Measurements from ENCODE around the gene CACNA1D.

DNA sequence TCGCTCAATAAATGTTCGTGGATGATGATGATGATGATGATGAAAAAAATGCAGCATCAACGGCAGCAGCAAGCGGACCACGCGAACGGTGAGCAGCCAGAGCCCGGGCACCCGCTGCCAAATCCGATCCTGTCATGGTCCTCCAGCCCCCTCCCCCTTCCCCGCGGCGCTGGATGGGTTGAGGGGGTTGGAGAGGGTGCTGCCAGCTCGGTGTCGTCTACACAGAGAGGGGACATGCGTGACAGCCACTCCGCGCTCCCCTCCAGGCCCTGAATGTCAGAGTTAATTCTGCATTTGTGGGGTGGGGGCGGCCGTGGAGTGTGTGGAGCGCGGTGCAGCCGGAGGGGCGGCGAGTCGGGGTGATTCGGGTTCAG lies 722 bp downstream of the CACNA1D start:
- TF ChIP-seq POLR2A (IDR thresholded peaks at IDR 0.05; ENCODE audit: low read depth, low read length), result no peak
- no peak for TF ChIP-seq POLR2AphosphoS5 (IDR thresholded peaks at IDR 0.05; ENCODE audit: low read depth, low read length)
- no peak for TF ChIP-seq TAF1 (IDR thresholded peaks at IDR 0.05; ENCODE audit: borderline replicate concordance, low read depth, low read length)

Data from GM12892 (cell line).